Measurements from ENCODE around the gene XDH. TPM values are rescaled to one million over a fixed set of nuclear protein-coding genes. Genes with fewer than 3 reads are reported as not detected.

The XDH gene
- total and polyA plus RNA-seq, 8 donors, result 0.14 to 1.3 (median 0.51) TPM

DNA sequence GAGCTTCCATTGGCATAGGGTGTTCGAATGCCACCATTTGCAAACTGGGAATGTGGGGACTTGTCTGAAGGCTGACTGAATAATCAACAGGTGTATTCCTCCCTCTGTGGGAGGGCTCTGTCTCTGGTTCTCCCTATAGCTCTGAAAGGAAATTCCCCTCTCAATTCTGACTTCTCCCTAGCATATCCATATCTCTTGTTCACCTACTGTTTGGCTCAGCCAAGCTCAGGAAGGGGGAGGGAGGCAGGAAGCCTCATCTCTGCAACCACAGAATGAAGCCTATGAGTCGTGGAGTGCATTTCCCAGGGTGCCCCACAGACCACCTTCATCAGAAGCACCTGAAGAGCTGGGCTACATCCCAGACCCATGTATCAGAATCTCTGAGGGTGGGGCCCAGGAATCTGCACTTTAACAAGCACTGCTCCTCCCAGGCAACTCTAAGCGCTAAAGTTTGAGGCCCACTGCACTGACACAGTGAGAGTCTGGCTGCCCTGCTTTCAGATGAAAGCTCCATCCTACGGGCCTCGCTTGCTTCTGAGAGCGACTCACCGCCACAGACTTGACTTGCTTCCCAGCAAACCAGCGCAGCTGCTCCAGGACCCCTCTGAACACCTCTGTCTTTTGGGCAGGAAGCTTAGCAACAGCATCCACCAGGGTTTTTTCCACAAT is 32.0 kb downstream of the XDH start:
- Histone ChIP-seq H3K27me3 (no peaks in the 10 kb centered on the region), H3K27ac (no peak overlapping the region), H3K9me3 (no peaks in the 10 kb centered on the region), H3K4me1 (no peaks in the 10 kb centered on the region), H3K4me3 (no peak overlapping the region), H3K36me3 (no peaks in the 10 kb centered on the region)
- intact Hi-C loops (cut with DNase I), result no loop called here
- WGBS, 2 donors, result 91 to 92% methylated on average over 8 of the region's 8 CpGs
- TF ChIP-seq, protein P1, sequence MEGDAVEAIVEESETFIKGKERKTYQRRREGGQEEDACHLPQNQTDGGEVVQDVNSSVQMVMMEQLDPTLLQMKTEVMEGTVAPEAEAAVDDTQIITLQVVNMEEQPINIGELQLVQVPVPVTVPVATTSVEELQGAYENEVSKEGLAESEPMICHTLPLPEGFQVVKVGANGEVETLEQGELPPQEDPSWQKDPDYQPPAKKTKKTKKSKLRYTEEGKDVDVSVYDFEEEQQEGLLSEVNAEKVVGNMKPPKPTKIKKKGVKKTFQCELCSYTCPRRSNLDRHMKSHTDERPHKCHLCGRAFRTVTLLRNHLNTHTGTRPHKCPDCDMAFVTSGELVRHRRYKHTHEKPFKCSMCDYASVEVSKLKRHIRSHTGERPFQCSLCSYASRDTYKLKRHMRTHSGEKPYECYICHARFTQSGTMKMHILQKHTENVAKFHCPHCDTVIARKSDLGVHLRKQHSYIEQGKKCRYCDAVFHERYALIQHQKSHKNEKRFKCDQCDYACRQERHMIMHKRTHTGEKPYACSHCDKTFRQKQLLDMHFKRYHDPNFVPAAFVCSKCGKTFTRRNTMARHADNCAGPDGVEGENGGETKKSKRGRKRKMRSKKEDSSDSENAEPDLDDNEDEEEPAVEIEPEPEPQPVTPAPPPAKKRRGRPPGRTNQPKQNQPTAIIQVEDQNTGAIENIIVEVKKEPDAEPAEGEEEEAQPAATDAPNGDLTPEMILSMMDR (IDR thresholded peaks at IDR 0.05), result no peak
- FAIRE-seq, result no peak
- no peak for ATAC-seq
- DNase-seq, result no peak

DNA sequence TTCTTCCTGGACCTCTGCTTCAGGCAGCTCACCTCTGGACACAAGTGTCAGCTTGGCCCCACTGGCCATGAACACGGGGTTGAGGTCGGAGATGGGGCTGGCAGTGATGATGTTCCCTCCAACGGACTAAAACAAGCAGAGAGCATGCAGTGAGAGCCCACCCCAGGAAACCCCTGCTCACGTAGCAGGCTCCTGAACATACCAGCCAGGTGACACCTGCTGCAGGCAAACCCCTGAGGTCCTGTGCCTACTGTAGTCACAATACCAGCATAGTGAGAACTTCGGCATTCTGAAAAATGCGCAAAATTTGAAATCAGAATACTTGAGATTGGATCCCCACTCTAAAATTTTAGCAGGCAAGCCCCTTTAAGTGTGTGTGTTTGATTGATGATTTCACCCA is 32.9 kb downstream of the XDH start:
- FAIRE-seq (no peak), DNase-seq (no peak), ATAC-seq (no peak)
- WGBS, 2 donors, result 89 to 90% methylated on average over 6 of the region's 6 CpGs
- H3K27me3 ChIP-seq, result no peaks in the 10 kb centered on the region
- H3K9me3 ChIP-seq, result no peaks in the 10 kb centered on the region
- intact Hi-C loops (cut with DNase I), result no loop called here
- H3K27ac ChIP-seq, result no peak overlapping the region
- peaks cover 0 to 5% (median 0%) of the 10 kb centered on the region in 3 donors for H3K4me1 ChIP-seq
- H3K4me3 ChIP-seq, result no peak overlapping the region
- no peaks in the 10 kb centered on the region for H3K36me3 ChIP-seq
- TF ChIP-seq, protein P1 (IDR thresholded peaks at IDR 0.05), result no peak

DNA sequence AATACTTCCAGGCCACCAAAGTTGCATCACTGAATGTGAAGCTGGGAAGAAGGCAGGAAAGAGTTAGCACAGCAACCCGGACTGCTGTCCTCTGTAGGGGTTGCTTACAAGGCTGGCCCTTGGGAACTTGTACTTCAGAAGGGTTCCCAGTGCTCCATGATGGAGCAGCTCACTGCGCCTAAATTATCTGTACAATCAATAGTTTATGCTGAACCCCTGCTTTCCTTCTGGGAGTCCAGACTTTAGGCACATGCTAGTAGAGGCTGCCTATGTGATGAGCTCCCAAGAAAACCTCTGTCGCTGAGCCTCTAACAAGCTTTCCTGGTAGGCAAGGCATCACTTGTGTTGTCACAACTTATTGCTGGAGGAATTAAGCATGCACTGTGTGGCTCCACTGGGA is 34.3 kb downstream of the XDH start:
- no peak overlapping the region for H3K4me3 ChIP-seq
- FAIRE-seq (no peak), DNase-seq (no peak), ATAC-seq (no peak)
- no peaks in the 10 kb centered on the region for H3K36me3 ChIP-seq
- no peaks in the 10 kb centered on the region for H3K9me3 ChIP-seq
- no peak overlapping the region for H3K27ac ChIP-seq
- TF ChIP-seq, protein P1 (IDR thresholded peaks at IDR 0.05), result no peak
- H3K4me1 ChIP-seq, result peaks cover 0 to 5% (median 0%) of the 10 kb centered on the region in 3 donors
- intact Hi-C loops (cut with DNase I), result no loop called here
- 96 to 98% methylated on average over 3 of the region's 3 CpGs for WGBS, 2 donors
- H3K27me3 ChIP-seq, result no peaks in the 10 kb centered on the region

DNA sequence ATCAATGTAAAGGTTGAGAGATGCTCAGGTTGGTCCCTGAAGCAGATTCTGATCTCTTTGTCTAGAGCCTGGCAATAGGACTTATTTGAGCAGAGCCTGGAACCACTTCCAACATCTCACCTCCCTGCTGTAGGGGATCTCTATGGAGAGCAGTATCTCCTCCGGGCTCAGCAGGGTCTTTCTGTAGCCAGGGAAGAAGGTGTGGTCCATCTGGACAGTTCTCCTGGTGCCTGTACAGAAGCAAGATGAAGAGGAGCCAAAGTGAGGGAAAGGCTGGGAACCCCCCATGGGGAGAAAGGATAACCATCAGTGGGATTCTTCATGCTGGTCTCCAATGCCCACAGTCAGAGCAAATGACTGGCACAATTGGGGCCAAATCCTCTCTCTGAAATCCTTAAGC is 34.8 kb downstream of the XDH start:
- DNase-seq (no peak), FAIRE-seq (no peak), ATAC-seq (no peak)
- Histone ChIP-seq H3K27ac (no peak overlapping the region), H3K4me1 (peaks cover 0 to 5% (median 0%) of the 10 kb centered on the region in 3 donors), H3K27me3 (no peaks in the 10 kb centered on the region), H3K9me3 (no peaks in the 10 kb centered on the region), H3K36me3 (no peaks in the 10 kb centered on the region), H3K4me3 (no peak overlapping the region)
- TF ChIP-seq, protein P1 (IDR thresholded peaks at IDR 0.05), result no peak
- intact Hi-C loops (cut with DNase I), result no loop called here
- WGBS, 2 donors, result 91 to 100% methylated on average over 1 of the region's 1 CpG

DNA sequence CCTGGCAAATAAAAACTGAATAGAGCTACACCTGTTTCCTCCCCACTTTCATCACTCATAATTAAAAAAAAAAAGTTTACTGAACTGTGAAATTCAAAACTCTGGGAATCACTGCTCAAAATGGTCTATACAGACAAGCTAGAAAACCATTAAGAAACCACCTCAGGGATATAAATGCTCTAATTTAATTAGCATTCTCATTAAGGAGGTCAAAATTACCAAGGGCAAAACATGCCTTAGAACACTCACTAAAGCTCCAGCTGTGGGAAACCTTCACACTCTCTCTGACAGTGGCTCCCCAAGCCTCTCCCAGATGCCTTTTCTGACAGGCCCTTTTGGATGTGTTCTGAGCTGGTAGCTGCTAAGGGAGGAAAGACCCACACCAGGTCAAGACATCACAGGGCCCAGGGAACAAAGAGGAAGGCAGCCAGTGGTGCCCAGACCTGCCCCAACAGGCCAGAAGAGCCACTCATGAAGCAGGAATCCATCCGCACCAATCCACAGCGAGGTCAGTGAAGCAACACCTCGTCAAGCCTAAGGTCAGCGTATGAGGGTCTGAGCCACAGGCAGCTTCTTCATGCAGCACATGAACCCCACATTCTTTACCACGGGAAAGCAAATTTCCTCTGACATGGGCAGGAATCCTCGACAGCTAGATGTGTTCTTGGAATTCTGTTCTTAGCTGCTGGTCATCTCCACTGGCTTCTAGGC is 35.6 kb downstream of the XDH start:
- Histone ChIP-seq H3K9me3 (no peaks in the 10 kb centered on the region), H3K4me1 (peaks cover 0 to 5% (median 0%) of the 10 kb centered on the region in 3 donors), H3K27ac (no peak overlapping the region), H3K4me3 (no peak overlapping the region), H3K36me3 (no peaks in the 10 kb centered on the region), H3K27me3 (no peaks in the 10 kb centered on the region)
- ATAC-seq, result peak in 1 of 4 donors; percentile 14
- TF ChIP-seq, protein P1 (IDR thresholded peaks at IDR 0.05), result no peak
- no peak for FAIRE-seq
- no peak for DNase-seq
- intact Hi-C loops (cut with DNase I), result no loop called here
- WGBS, 2 donors, result 93 to 95% methylated on average over 6 of the region's 6 CpGs

Data from pancreas (tissue), 10 donors.